GM23338 (cell line): Measurements from ENCODE around the gene FOXA2. TPM values are rescaled to one million over a fixed set of nuclear protein-coding genes. Genes with fewer than 3 reads are reported as not detected.
"Not testable (repeated sequence)": the region's sequence is repeated elsewhere in the genome, so short reads cannot be mapped to it uniquely, and the experiment has no call there.

ENCODE experiments used
- ATAC-seq: fragments of 200-7000 bp; cut with Tn5 transposase; 3 replicates; pipeline ENCODE4 v1.9.1; 2020
- DNase-seq: peaks from one replicate; pipeline ENCODE4 v3.0.0-alpha.2; 2015; ENCODE audit warnings: low spot score
- H2AFZ ChIP-seq: fragments of 200-600 bp; sonication (generic); 2 replicates; pipeline ENCODE4 v1.8.0; 2016; ENCODE audit warnings: antibody characterized with exemption, mild to moderate bottlenecking, moderate library complexity
- H3F3A ChIP-seq: fragments of 200-600 bp; sonication (generic); replicated peaks from 2 replicates; pipeline ENCODE4 v1.8.0; 2017; ENCODE audit warnings: antibody characterized with exemption, mixed run types, low read depth
- H3K27ac ChIP-seq: fragments of 200-600 bp; sonication (generic); 2 replicates; pipeline ENCODE4 v1.6.1; 2016; ENCODE audit warnings: low read depth
- H3K27me3 ChIP-seq: fragments of 200-600 bp; sonication (generic); 2 replicates; pipeline ENCODE4 v1.8.0; 2016; ENCODE audit warnings: mild to moderate bottlenecking, mixed run types, moderate library complexity; ENCODE audit not compliant: insufficient read depth
- H3K36me3 ChIP-seq: fragments of 200-600 bp; sonication (generic); 2 replicates; pipeline ENCODE4 v1.8.0; 2016; ENCODE audit warnings: mild to moderate bottlenecking; ENCODE audit not compliant: insufficient read depth
- H3K4me1 ChIP-seq: fragments of 200-600 bp; sonication (generic); 2 replicates; pipeline ENCODE4 v1.8.0; 2016; ENCODE audit warnings: mild to moderate bottlenecking, moderate library complexity; ENCODE audit not compliant: insufficient read depth
- H3K4me2 ChIP-seq: fragments of 200-600 bp; sonication (generic); 2 replicates; pipeline ENCODE4 v1.7.1; 2017; ENCODE audit warnings: mixed run types
- H3K4me3 ChIP-seq: fragments of 200-600 bp; sonication (generic); 2 replicates; pipeline ENCODE4 v1.6.1; 2016; ENCODE audit warnings: mixed run types
- H3K79me2 ChIP-seq: fragments of 200-600 bp; sonication (generic); replicated peaks from 2 replicates; pipeline ENCODE4 v1.8.0; 2017; ENCODE audit warnings: mild to moderate bottlenecking; ENCODE audit not compliant: insufficient read depth
- H3K9me2 ChIP-seq: fragments of 200-600 bp; sonication (generic); 2 replicates; pipeline ENCODE4 v1.8.0; 2017; ENCODE audit not compliant: insufficient read depth
- H4K20me1 ChIP-seq: fragments of 200-600 bp; sonication (generic); replicated peaks from 2 replicates; pipeline ENCODE4 v1.8.0; 2017; ENCODE audit warnings: mild to moderate bottlenecking; ENCODE audit not compliant: insufficient read depth
- H3K27ac Mint-ChIP-seq: 2 replicates; pipeline ENCODE4 v1.8.0; 2020; ENCODE audit warnings: inconsistent platforms, mild to moderate bottlenecking, moderate library complexity, mixed read lengths
- H3K27me3 Mint-ChIP-seq: 3 replicates; pipeline ENCODE4 v1.8.0; 2022; ENCODE audit warnings: low read depth, mild to moderate bottlenecking, moderate library complexity, mixed read lengths, inconsistent platforms; ENCODE audit not compliant: insufficient read depth, poor library complexity
- H3K36me3 Mint-ChIP-seq: 3 replicates; pipeline ENCODE4 v1.8.0; 2021; ENCODE audit warnings: low read depth, mild to moderate bottlenecking, inconsistent platforms, moderate library complexity, mixed read lengths
- H3K4me1 Mint-ChIP-seq: 3 replicates; pipeline ENCODE4 v1.8.0; 2020; ENCODE audit warnings: mild to moderate bottlenecking, inconsistent platforms, mixed read lengths
- H3K4me3 Mint-ChIP-seq: 3 replicates; pipeline ENCODE4 v1.8.0; 2021; ENCODE audit warnings: moderate library complexity, mild to moderate bottlenecking, inconsistent platforms, mixed read lengths
- H3K9me3 Mint-ChIP-seq: 3 replicates; pipeline ENCODE4 v1.8.0; 2020; ENCODE audit warnings: moderate library complexity, mild to moderate bottlenecking, inconsistent platforms, mixed read lengths
- POLR2AphosphoS5 ChIP-seq: IDR thresholded peaks from 2 replicates; pipeline ENCODE4 v1.6.1; 2016; ENCODE audit warnings: antibody characterized with exemption, low read depth
- ZNF462 ChIP-seq: fragments of 250-450 bp; sonication (Bioruptor Pico); IDR thresholded peaks from 2 replicates; pipeline ENCODE4 v1.5.0; 2020; ENCODE audit warnings: mild to moderate bottlenecking, moderate library complexity
- polyA plus RNA-seq: library from polyadenylated mRNA; unstranded; fragments of >200 nt; fragmentation: Nextera tagmentation; extraction: Ambion mirVana; gene quantifications from 2 replicates; pipeline ENCODE4 v1.2.1, GENCODE V29; 2016
- total RNA-seq: library from RNA; depleted of rRNA; stranded (reverse); fragments of >200 nt; shearing (Covaris generic); gene quantifications from 2 replicates; pipeline ENCODE4 v1.2.3, GENCODE V29; 2014

Gene FOXA2
- total and polyA plus RNA-seq, 2 experiments from 2014 or later: not detected

- H2AFZ ChIP-seq, ATAC-seq, H3K4me2 ChIP-seq, H3K79me2 ChIP-seq, H3K36me3 ChIP-seq, H3K27ac Mint-ChIP-seq, H3F3A ChIP-seq, H3K4me3 ChIP-seq, H3K4me1 ChIP-seq, DNase-seq, H3K27ac ChIP-seq, H4K20me1 ChIP-seq, H3K36me3 Mint-ChIP-seq, H3K4me3 Mint-ChIP-seq, H3K4me1 Mint-ChIP-seq: not testable (repeated sequence)
- H3K27me3 Mint-ChIP-seq: peaks cover 19% of the 10 kb centered on the region
- H3K9me3 Mint-ChIP-seq: peaks cover 23% of the 10 kb centered on the region
- Histone ChIP-seq H3K27me3 (peaks cover 16% of the 10 kb centered on the region), H3K9me2 (peaks cover 15% of the 10 kb centered on the region; the same call in 1 of the 2 replicates)
Measured at GRCh38 chr20:22550514-22550913, 33.9 kb downstream of the FOXA2 start.

GRCh38 chr20:22548040-22548439 lies 36.3 kb downstream of the FOXA2 start:
- Histone ChIP-seq H3F3A (no peaks in the 10 kb centered on the region), H3K27me3 (0 out of 2 replicates have a peak, but pooled peaks cover 3% of the 10 kb centered on the region), H3K4me2 (no peak overlapping the region), H3K79me2 (no peaks in the 10 kb centered on the region), H3K9me2 (peaks cover 13% of the 10 kb centered on the region; the same call in 1 of the 2 replicates), H2AFZ (no peak overlapping the region), H3K4me1 (no peaks in the 10 kb centered on the region), H3K36me3 (no peaks in the 10 kb centered on the region), H3K4me3 (no peak overlapping the region), H4K20me1 (no peaks in the 10 kb centered on the region), H3K27ac (no peak overlapping the region)
- peaks cover 12% of the 10 kb centered on the region; the same call in 2 of the 3 replicates for H3K9me3 Mint-ChIP-seq
- peaks cover 3% of the 10 kb centered on the region; the same call in 2 of the 3 replicates for H3K36me3 Mint-ChIP-seq
- no peak for ATAC-seq
- H3K27ac Mint-ChIP-seq: no peak overlapping the region
- peaks cover 8% of the 10 kb centered on the region for H3K27me3 Mint-ChIP-seq
- no peak overlapping the region for H3K4me3 Mint-ChIP-seq
- H3K4me1 Mint-ChIP-seq: no peaks in the 10 kb centered on the region
- no peak for TF ChIP-seq POLR2AphosphoS5
- no peak for DNase-seq

DNA sequence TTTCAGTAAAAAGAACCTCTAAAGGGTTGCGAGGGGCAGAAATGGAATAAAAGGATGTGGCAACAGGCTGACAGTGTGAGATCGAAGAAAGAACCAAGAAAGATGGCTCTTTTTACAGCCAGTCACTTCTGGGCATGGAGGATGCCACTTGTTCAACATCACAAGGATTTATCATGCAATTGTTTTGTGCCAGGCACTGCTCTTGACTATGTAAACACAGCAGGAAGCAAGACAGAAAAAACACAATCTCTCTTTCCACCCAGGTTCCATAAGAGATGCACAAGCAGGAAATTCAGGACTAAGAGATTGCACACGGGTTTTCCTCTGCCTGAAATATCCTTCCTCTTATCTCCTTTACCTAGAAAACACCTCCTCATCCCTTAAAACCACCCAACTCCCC lies 38.0 kb downstream of the FOXA2 start:
- H3K27me3 ChIP-seq: no peaks in the 10 kb centered on the region
- H2AFZ ChIP-seq: no peak overlapping the region
- peaks cover 9% of the 10 kb centered on the region; the same call in 2 of the 3 replicates for H3K9me3 Mint-ChIP-seq
- H3K27me3 Mint-ChIP-seq: peaks cover 6% of the 10 kb centered on the region
- no peak overlapping the region for H3K27ac ChIP-seq
- H3K36me3 Mint-ChIP-seq: no peaks in the 10 kb centered on the region
- H3K27ac Mint-ChIP-seq: no peak overlapping the region
- H3K9me2 ChIP-seq: peaks cover 13% of the 10 kb centered on the region; the same call in 1 of the 2 replicates
- no peak for ATAC-seq
- no peaks in the 10 kb centered on the region for H3K4me1 Mint-ChIP-seq
- no peaks in the 10 kb centered on the region for H4K20me1 ChIP-seq
- H3K36me3 ChIP-seq: no peaks in the 10 kb centered on the region
- H3K79me2 ChIP-seq: no peaks in the 10 kb centered on the region
- H3K4me1 ChIP-seq: no peaks in the 10 kb centered on the region
- TF ChIP-seq ZNF462: no peak
- no peak for TF ChIP-seq POLR2AphosphoS5
- DNase-seq: no peak
- H3K4me3 Mint-ChIP-seq: no peak overlapping the region
- H3F3A ChIP-seq: no peaks in the 10 kb centered on the region
- H3K4me2 ChIP-seq: no peak overlapping the region
- no peak overlapping the region for H3K4me3 ChIP-seq
